GM12874 (cell line): ENCODE results near the gene VWA5B1.

ENCODE experiments used
- CTCF ChIP-seq: IDR thresholded peaks from 2 replicates; pipeline ENCODE4 v1.5.1; 2011; ENCODE audit warnings: low read depth, mild to moderate bottlenecking, control low read depth, low read length, moderate library complexity; ENCODE audit not compliant: insufficient read depth

VWA5B1 gene

GRCh38 chr1:20325407-20325843 is 34.8 kb downstream of the VWA5B1 start:
- TF ChIP-seq CTCF: no peak

- no peak for TF ChIP-seq CTCF
Observed at GRCh38 chr1:20325844-20326420, 35.3 kb downstream of the VWA5B1 start.

GRCh38 chr1:20327467-20327866 is 36.8 kb downstream of the VWA5B1 start:
- no peak for TF ChIP-seq CTCF

- no peak for TF ChIP-seq CTCF
Observed at GRCh38 chr1:20328201-20328600, 37.5 kb downstream of the VWA5B1 start.

- peak; percentile 11; the same call in 1 of the 2 replicates for TF ChIP-seq CTCF
Observed at GRCh38 chr1:20329793-20330542, 39.3 kb downstream of the VWA5B1 start.

GRCh38 chr1:20334103-20334502 is 43.4 kb downstream of the VWA5B1 start:
- TF ChIP-seq CTCF: no peak

- no peak for TF ChIP-seq CTCF
Observed at GRCh38 chr1:20336105-20336605, 45.5 kb downstream of the VWA5B1 start.
